SK-N-MC (cell line): ENCODE measurements around the gene TTLL11.

Experiments used
- EZH2 ChIP-seq: fragments of 200-600 bp; sonication (generic); IDR thresholded peaks from one replicate; pipeline ENCODE4 v1.6.1; 2017; ENCODE audit warnings: antibody characterized with exemption
- FOXP2 ChIP-seq: optimal IDR thresholded peaks from 2 replicates; pipeline ENCODE3; 2011; ENCODE audit warnings: mild to moderate bottlenecking, moderate library complexity; ENCODE audit not compliant: insufficient read depth; ENCODE audit errors: extremely low read length, control extremely low read depth
- POLR2AphosphoS5 ChIP-seq: IDR thresholded peaks from 2 replicates; pipeline ENCODE4 v1.6.1; 2012; ENCODE audit warnings: mild to moderate bottlenecking, low read depth, low read length, borderline replicate concordance

- TF ChIP-seq EZH2 (no peak), POLR2AphosphoS5 (no peak), FOXP2 (no peak)
Measured at GRCh38 chr9:121960665-121961064, 132.4 kb downstream of the TTLL11 start.
